HG03108 (cell line): ENCODE data around the gene NFYA.
"Not testable (repeated sequence)": the region's sequence is repeated elsewhere in the genome, so short reads cannot be mapped to it uniquely, and the experiment has no call there.

Experiments used
- ATAC-seq: cut with Tn5 transposase; IDR thresholded peaks from one replicate; pipeline ENCODE4 v1.9.1; 2021; ENCODE audit warnings: moderate library complexity; ENCODE audit not compliant: unreplicated experiment

Gene NFYA

GRCh38 chr6:41100871-41101287 is 28.1 kb downstream of the NFYA start:
- no peak for ATAC-seq

DNA sequence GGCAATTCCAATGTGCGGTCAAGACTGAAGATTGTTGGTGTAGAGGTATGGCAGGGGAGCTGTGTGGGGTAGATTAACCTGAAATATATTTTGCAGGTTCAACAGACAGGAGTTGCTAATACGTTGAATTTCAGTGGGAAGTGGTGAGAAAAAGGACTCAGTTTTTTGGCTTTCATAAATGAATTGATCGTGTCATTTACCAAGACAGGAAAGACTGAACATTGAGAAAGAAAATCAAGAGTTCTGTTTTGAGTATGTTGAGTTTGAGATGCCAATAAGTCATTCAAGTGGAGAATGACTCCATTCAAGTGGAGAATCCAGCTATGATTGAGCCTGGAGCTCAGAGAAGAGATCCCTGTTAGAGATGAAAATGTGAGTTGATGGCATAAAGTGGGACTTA is 31.1 kb downstream of the NFYA start:
- ATAC-seq: no peak

DNA sequence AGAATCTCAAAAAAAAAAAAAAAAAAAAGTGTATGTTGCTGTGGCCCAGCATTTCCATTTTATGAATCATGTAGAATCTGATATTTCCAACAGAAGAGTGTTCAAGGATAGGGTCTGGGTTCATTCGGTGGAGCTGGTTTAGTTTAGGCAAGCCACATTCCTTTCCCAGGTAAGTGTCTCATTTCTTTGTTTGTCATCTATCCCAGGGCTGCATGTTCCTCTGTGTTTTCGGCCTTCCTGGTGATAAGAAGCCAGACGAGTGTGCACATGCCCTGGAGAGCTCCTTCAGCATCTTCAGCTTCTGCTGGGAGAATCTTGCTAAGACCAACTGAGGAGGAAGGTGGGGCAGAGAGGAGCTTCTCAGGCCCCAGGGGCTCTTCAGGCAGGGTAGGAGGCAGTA is 38.2 kb downstream of the NFYA start:
- ATAC-seq: no peak

DNA sequence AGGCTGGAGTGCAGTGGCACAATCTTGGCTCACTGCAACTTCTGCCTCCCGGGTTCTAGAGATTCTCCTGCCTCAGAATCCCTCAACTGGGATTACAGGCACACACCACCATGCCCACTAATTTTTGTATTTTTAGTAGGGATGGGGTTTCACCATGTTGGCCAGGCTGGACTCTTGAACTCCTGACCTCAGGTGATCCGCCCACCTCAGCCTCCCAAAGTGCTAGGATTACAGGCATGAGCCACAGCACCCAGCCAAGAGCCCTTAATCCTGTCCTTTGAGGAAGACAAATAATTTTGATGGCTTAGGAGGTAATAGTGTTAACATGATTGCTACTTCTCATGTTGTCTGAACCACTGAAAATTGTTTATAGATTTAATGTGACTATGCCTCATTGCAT is 42.3 kb downstream of the NFYA start:
- ATAC-seq: not testable (repeated sequence)

DNA sequence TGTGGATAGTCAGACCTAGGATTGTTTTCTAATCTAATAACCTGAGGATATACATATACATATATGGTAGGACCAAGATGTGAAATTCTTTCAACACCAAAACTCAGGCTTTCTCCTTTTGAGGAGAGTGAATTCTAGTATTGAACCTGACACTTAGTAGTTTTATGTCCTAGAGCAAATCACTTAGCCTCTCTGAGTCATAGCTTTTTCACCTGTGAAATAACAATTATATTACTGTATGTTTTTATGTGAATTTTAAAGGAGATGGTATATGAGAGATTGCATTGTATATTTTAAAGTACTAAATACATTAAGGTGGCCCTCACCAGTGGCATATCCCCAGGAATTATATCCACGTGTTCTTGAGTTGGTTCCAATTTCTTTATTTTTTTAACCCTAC is 46.7 kb downstream of the NFYA start:
- ATAC-seq: no peak

GRCh38 chr6:41120058-41120457 is 47.3 kb downstream of the NFYA start:
- no peak for ATAC-seq

- ATAC-seq: no peak
Measured at GRCh38 chr6:41122373-41122772, 49.6 kb downstream of the NFYA start.

DNA sequence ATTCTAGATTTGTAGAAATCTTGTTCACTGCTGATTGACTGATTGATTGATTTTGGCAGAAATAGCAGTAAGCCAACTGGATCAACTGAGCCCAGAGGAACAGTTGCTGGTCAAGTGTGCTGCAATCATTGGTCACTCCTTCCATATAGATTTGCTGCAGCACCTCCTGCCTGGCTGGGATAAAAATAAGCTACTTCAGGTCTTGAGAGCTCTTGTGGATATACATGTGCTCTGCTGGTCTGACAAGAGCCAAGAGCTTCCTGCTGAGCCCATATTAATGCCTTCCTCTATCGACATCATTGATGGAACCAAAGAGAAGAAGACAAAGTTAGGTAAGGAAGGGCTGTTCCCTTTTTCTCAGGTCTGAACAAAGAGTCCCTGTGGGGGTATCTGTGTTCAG is 50.1 kb downstream of the NFYA start:
- ATAC-seq: no peak

- no peak for ATAC-seq
Measured at GRCh38 chr6:41125282-41125681, 52.5 kb downstream of the NFYA start.

DNA sequence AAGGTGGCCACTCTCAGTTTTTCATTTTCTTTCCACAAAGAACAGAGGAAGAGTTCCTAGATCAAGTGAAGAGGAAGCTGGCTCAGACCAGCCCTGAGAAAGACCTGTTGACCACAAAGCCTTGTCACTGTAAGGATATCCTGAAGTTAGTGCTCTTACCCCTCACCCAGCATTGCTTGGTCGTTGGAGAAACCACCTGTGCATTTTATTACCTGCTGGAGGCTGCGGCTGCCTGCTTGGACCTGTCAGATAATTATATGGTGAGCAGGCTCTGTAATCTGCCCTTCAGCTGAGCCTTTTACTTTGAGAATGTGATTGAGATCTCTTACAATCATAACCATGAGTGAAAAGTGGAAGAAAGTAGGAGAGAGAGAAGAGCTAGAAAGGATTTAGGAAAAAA is 59.5 kb downstream of the NFYA start:
- ATAC-seq: no peak

DNA sequence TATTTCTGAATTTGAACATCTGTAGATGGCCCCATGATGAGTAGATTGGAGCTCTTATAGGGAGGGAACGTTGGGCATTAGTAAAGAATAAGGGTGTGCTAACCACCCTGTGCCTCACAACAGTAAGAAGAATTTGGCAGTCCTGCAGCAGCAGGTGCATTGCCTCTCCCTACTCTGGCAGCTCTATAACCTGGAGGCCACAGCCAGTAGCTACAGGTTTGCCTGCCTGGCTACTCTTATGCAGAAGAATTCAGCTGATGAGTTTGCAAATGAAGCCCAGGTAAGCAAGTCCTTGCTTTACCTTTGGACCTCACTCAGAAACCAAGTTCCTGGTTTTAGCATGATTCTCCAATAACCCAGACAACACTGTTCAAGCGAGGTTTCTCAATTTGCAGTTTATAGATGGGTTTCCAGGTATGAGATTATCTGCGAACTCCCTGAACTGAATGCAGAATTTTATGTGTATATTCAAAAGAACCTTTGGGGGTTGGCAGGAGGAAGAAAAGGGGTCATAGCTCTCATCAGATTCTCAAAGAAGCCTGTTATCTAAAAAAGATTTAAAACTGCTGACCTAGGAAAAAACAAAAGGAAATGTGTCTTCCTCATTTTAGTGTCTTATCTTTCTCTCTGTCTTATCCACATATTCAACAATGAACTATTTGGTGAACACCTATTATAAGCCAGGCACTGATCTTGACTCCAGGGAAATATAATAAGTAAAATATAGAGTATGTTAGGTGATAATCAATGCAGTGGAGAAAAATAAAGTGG is 62.5 kb downstream of the NFYA start:
- ATAC-seq: no peak

DNA sequence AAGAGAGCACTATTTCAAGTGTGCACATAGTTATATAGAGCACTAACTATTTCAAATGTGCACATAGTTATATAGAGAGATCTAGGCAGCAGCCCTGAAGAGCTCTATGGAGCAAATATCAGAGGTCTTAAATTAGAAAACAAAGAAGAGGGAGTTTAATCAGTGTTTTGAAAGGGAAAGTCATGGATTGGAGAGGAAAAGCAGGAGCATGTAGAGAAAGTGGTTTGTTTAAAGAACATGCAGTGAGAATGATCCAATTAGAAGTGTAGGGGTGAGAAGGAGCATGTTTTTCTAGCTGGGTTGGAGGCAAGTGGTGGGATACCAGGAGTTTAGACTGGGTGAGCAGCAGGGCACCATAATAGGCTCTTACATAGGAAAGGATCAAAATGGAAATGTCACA is 64.1 kb downstream of the NFYA start:
- no peak for ATAC-seq

DNA sequence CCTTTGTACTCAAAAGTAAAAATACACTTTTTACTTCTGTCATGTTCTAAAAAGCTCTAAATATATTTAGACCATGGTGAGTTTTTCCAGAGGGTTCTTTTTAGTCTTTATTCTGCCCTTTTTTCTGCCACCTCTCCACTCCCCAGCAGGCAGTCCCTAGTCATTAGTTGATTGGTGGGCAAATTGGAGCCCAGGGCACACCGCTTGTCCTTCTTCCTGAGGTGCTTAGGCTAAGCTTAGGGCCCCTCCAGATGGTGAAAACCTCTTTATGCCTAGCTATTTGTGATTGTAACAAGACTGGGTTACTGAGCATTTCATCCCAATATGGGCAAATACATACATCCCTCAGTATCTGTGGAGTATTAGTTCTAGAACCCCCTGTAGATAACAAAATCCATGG is 75.1 kb downstream of the NFYA start:
- no peak for ATAC-seq
